ENCODE results near the gene CCDC192. TPM values are rescaled to one million over a fixed set of nuclear protein-coding genes. Genes with fewer than 3 reads are reported as not detected.
A peak's percentile ranks its signal among the peaks of the same experiment; 100 is the strongest.
"Not testable (repeated sequence)": the region's sequence is repeated elsewhere in the genome, so short reads cannot be mapped to it uniquely, and the experiment has no call there.

Gene CCDC192
- total RNA-seq, 1 experiment from 2014 or later: not detected

GRCh38 chr5:127777957-127778356 lies 74.8 kb downstream of the CCDC192 start:
- Histone ChIP-seq H3K4me3 (ENCODE audit: low read depth, low read length) (no peak overlapping the region), H3K4me1 (peaks cover 13% of the 10 kb centered on the region), H3K36me3 (ENCODE audit: control insufficient read depth, insufficient read depth, low read length) (no peaks in the 10 kb centered on the region), H3K9me3 (0 out of 2 replicates have a peak, but pooled peaks cover 17% of the 10 kb centered on the region), H3K27me3 (replicated peaks; ENCODE audit: control insufficient read depth, insufficient read depth, low read length) (no peaks in the 10 kb centered on the region)
- POLR2A ChIA-PET: no interaction called here
- Mint-ChIP-seq H3K9me3 (ENCODE audit: unreplicated experiment) (peaks cover 63% of the 10 kb centered on the region), H3K27me3 (ENCODE audit: insufficient read depth, unreplicated experiment) (no peaks in the 10 kb centered on the region), H3K27ac (ENCODE audit: unreplicated experiment) (no peak overlapping the region), H3K36me3 (ENCODE audit: insufficient read depth, unreplicated experiment) (no peaks in the 10 kb centered on the region), H3K4me1 (ENCODE audit: low read depth, unreplicated experiment) (peaks cover 10% of the 10 kb centered on the region), H3K4me3 (ENCODE audit: unreplicated experiment) (no peak overlapping the region)
- no TSS peak for BruUV-seq (replicated peaks)
- no peak for DNase-seq
- no peak for TF ChIP-seq CTCF (IDR thresholded peaks at IDR 0.05; ENCODE audit: insufficient read depth in 1 of 2, low read depth in 1 of 2, low read length in 1 of 2, severe bottlenecking in 1 of 2, unreplicated experiment in 1 of 2)
- intact Hi-C loops (cut with micrococcal nuclease; ENCODE audit: unreplicated experiment): no loop called here
- CTCF ChIA-PET: no interaction called here

- not testable (repeated sequence) for H3K4me3 Mint-ChIP-seq (ENCODE audit: unreplicated experiment)
These were observed 79.3 kb downstream of the CCDC192 start for GRCh38 chr5:127782450-127782849.

GRCh38 chr5:127785098-127785927 lies 82.1 kb downstream of the CCDC192 start:
- POLR2A ChIA-PET: no interaction called here
- H3K4me1 ChIP-seq: peaks cover 16% of the 10 kb centered on the region
- H3K4me3 Mint-ChIP-seq (ENCODE audit: unreplicated experiment): no peak overlapping the region
- peak; percentile 36 to 37 for DNase-seq
- peaks cover 15% of the 10 kb centered on the region for H3K4me1 Mint-ChIP-seq (ENCODE audit: low read depth, unreplicated experiment)
- H3K27me3 ChIP-seq (replicated peaks; ENCODE audit: control insufficient read depth, insufficient read depth, low read length): no peaks in the 10 kb centered on the region
- no peaks in the 10 kb centered on the region for H3K27me3 Mint-ChIP-seq (ENCODE audit: insufficient read depth, unreplicated experiment)
- H3K4me3 ChIP-seq (ENCODE audit: low read depth, low read length): no peak overlapping the region
- no peak for TF ChIP-seq CTCF (IDR thresholded peaks at IDR 0.05; ENCODE audit: insufficient read depth in 1 of 2, low read depth in 1 of 2, low read length in 1 of 2, severe bottlenecking in 1 of 2, unreplicated experiment in 1 of 2)
- H3K9me3 ChIP-seq: no peaks in the 10 kb centered on the region
- H3K36me3 Mint-ChIP-seq (ENCODE audit: insufficient read depth, unreplicated experiment): no peaks in the 10 kb centered on the region
- CTCF ChIA-PET: interaction anchor here (0.9 kb wide), 1 partner anchor 31 kb away, joined by 3 read pairs; no protein-coding TSS in a partner anchor
- H3K9me3 Mint-ChIP-seq (ENCODE audit: unreplicated experiment): peaks cover 49% of the 10 kb centered on the region
- H3K36me3 ChIP-seq (ENCODE audit: control insufficient read depth, insufficient read depth, low read length): no peaks in the 10 kb centered on the region
- BruUV-seq (replicated peaks): no TSS peak
- peak overlapping the region; percentile 60 for H3K27ac Mint-ChIP-seq (ENCODE audit: unreplicated experiment)
- intact Hi-C loops (cut with micrococcal nuclease; ENCODE audit: unreplicated experiment): loop anchor here (2.0 kb wide), 2 partner anchors 27 kb away; no protein-coding TSS in a partner anchor

More at GRCh38 chr5:127782450-127782849, 79.3 kb downstream of the CCDC192 start:
- H3K9me3 ChIP-seq; POLR2A ChIA-PET; H3K27ac Mint-ChIP-seq (ENCODE audit: unreplicated experiment); H3K4me3 ChIP-seq (ENCODE audit: low read depth, low read length); intact Hi-C loops (cut with micrococcal nuclease; ENCODE audit: unreplicated experiment); CTCF ChIA-PET; H3K36me3 Mint-ChIP-seq (ENCODE audit: insufficient read depth, unreplicated experiment); H3K27me3 ChIP-seq (replicated peaks; ENCODE audit: control insufficient read depth, insufficient read depth, low read length); H3K27me3 Mint-ChIP-seq (ENCODE audit: insufficient read depth, unreplicated experiment); BruUV-seq (replicated peaks); H3K36me3 ChIP-seq (ENCODE audit: control insufficient read depth, insufficient read depth, low read length); DNase-seq: not testable (repeated sequence)
- Mint-ChIP-seq H3K4me1 (ENCODE audit: low read depth, unreplicated experiment) (peaks cover 15% of the 10 kb centered on the region), H3K9me3 (ENCODE audit: unreplicated experiment) (peaks cover 48% of the 10 kb centered on the region)
- peaks cover 16% of the 10 kb centered on the region for H3K4me1 ChIP-seq
